M059J (cell line): Measurements from ENCODE around the gene ANKRD53. TPM values are rescaled to one million over a fixed set of nuclear protein-coding genes. Genes with fewer than 3 reads are reported as not detected.
"Not testable (repeated sequence)": the region's sequence is repeated elsewhere in the genome, so short reads cannot be mapped to it uniquely, and the experiment has no call there.

Experiments used
- DNase-seq: peaks from one replicate; pipeline ENCODE4 v3.0.0-alpha.2; 2012; ENCODE audit warnings: low read depth
- total RNA-seq: library from RNA; depleted of rRNA; stranded (reverse); fragments of >200 nt; shearing (Covaris generic); gene quantifications from 2 replicates; pipeline ENCODE4 v1.2.3, GENCODE V29; 2014; rRNA removed

ANKRD53 gene
- total RNA-seq, 1 experiment from 2014 or later = 0.12 TPM

- DNase-seq = no peak
These were observed 27.9 kb downstream of the ANKRD53 start for GRCh38 chr2:71006323-71006722.

GRCh38 chr2:71006955-71007799, 28.7 kb downstream of the ANKRD53 start:
- DNase-seq = no peak

DNA sequence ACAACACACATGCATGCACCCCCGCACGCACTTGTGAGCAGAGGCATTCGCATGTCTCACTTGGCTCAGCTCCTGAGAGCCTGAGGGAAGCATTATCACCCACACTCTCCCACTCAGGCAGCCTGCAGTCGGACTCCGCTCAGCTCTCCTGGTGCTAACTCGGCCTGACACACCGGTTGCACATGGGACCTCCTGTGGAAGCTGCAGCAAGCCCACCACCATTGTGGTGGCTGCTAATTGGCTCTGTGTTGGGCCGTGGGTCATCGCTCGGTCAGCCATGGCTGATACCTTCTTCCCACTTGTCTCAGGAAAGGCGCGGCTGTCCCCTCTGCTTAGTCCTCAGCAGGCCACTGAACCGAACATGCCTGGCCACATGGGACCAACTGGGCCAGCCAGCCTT, 29.9 kb downstream of the ANKRD53 start:
- DNase-seq = no peak

- DNase-seq = not testable (repeated sequence)
These were observed 33.4 kb downstream of the ANKRD53 start for GRCh38 chr2:71011786-71012185.

DNA sequence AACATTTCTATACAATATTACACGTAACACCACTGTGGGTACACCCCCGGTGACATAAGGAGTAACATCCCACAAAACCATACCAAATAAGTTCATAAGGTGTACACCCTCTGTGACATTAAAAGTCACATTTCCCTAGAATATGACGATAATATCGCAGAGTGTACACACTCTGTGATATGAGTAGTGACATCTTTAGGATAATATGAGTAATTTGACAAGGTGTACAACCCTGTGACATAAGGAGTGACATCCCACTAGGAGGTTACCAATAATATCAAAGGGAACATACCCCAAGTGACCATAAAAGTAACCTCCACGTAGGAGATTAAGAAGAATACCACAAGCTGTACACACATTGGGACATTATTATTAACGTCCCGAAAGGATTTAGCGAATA, 40.2 kb downstream of the ANKRD53 start:
- no peak for DNase-seq

DNA sequence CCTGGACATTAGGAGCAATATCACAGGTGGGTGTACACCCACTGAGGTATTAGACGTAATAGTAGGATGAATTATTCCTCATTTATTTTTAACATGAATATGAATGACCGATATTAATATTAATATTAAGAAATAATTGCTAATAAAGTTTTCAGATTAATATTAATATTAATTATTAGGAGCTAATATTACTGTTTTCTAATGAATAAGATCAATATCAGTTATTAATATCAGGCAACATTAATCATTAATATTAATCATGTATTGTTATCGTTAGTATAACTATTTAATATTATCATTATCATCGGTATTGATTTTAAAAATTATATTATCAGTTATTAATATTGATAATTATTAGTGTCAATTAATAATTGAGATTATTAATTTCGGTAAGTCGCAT, 41.6 kb downstream of the ANKRD53 start:
- not testable (repeated sequence) for DNase-seq

GRCh38 chr2:71021394-71021793, 43.0 kb downstream of the ANKRD53 start:
- not testable (repeated sequence) for DNase-seq

- not testable (repeated sequence) for DNase-seq
These were observed 45.3 kb downstream of the ANKRD53 start for GRCh38 chr2:71023553-71024243.

Other genes starting within 250 kb of the ANKRD53 start
- 6.9 and 9.5 TPM in 2 replicates for gene ADD2, start 210.4 kb upstream of the ANKRD53 start, total RNA-seq
- not detected in 2 replicates for gene FIGLA, start 188.0 kb upstream of the ANKRD53 start, total RNA-seq
- gene CLEC4F, start 158.0 kb upstream of the ANKRD53 start, total RNA-seq = not detected in 2 replicates
- gene CD207, start 142.8 kb upstream of the ANKRD53 start, total RNA-seq = not detected in 2 replicates
- 1.2 and 3.5 TPM in 2 replicates for gene VAX2, start 78.1 kb upstream of the ANKRD53 start, total RNA-seq
- 0.81 TPM in 1 of 2 replicates, not detected in the other for gene ATP6V1B1, start 42.7 kb upstream of the ANKRD53 start, total RNA-seq
- 61.5 and 107 TPM in 2 replicates for gene TEX261, start 16.2 kb downstream of the ANKRD53 start, total RNA-seq
- 87.0 and 87.7 TPM in 2 replicates for gene NAGK, start 90.0 kb downstream of the ANKRD53 start, total RNA-seq
- gene MCEE, start 151.6 kb downstream of the ANKRD53 start, total RNA-seq = 16.5 and 17.7 TPM in 2 replicates
- gene MPHOSPH10, start 152.0 kb downstream of the ANKRD53 start, total RNA-seq = 14.1 and 20.7 TPM in 2 replicates
- gene PAIP2B, start 248.5 kb downstream of the ANKRD53 start, total RNA-seq = 0.52 and 0.81 TPM in 2 replicates